ENCODE results near the gene COBL. TPM values are rescaled to one million over a fixed set of nuclear protein-coding genes. Genes with fewer than 3 reads are reported as not detected.

Gene COBL
- total RNA-seq, 2 donors from 2014 or later: not detected

DNA sequence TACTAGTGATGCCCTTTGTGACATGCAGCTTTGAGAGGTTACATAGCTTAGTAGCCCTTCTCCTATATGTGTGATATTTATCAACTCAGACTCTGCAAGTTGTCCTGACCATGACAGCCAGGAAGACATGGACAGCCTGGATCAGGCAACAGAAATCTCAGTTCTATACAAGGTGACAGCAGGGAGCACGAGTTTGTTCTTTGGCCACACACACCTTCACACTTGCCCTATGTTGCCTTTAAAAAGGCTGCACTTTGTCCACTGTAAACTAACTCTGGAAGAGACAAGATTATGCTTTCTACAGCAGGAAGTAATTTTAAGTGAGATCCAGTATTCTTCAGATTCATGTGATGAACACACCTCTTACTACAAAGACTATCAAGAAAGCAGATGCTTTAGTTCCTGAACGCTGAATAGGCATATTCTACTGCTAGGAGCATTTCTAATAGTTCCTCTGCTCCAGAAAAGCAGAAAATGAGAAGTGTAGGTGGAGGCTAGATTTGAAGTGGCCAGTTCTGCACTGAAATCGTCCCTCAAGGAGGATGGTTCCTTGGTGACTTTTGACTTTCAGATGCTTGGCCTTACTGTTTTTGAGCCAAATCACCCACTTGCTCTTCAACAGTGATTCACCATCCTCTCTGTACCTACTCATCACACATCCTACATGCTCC lies 239.2 kb downstream of the COBL start:
- Mint-ChIP-seq H3K27ac (no peak overlapping the region), H3K4me3 (no peak overlapping the region), H3K9me3 (no peaks in the 10 kb centered on the region), H3K4me1 (ENCODE audit: low read depth in 2 of 2) (peaks cover 0 to 2% of the 10 kb centered on the region in 2 donors), H3K36me3 (no peaks in the 10 kb centered on the region), H3K27me3 (peaks cover 0 to 7% of the 10 kb centered on the region in 2 donors)
- ATAC-seq: no peak
- DNase-seq (ENCODE audit: low spot score): no peak

DNA sequence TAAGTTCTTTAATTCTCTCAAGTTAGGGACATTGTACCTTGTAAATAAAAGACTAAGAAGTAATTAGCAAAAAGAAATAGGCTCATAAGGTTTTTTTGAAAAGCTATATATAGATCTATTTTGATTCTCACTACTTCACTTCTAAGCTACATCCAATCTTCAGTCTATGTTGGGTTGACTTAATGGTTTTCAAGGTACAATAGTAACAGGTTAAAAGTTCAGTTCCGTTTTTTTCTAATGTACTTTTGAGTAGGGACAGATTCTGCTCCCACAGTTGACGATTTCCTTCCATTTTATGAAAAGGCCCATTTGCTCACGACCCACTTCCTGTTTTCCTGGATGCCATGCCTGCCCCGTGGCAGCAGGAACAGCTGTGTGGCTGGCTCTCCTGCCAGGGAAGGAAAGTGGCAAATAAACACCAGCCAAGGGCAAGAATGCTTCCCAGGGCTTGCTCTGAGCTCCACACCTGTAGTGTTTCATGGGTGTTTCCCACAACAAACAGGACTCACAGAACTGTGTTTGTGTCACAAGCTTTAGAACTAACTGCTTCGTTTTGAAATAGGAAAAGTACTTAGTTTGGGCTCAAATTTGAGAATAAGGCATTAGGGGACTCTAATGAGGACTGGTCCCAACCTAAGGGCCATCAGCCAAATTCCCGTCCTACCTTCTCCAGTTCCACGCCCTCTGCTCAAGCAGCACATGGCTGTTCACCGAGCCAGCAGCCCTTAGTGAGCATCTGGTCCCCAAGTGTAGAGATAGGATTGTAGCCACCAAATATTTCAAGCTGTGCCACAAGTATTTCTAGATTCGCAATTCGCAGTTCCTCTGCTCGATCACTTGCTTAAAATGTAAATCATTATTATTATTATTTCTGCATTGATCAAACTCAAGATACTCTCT lies 240.7 kb downstream of the COBL start:
- H3K9me3 Mint-ChIP-seq: no peaks in the 10 kb centered on the region
- DNase-seq (ENCODE audit: low spot score) (no peak), ATAC-seq (no peak)
- H3K36me3 Mint-ChIP-seq: no peaks in the 10 kb centered on the region
- H3K27me3 Mint-ChIP-seq: peaks cover 0 to 7% of the 10 kb centered on the region in 2 donors
- no peak overlapping the region for H3K4me3 Mint-ChIP-seq
- peaks cover 0 to 2% of the 10 kb centered on the region in 2 donors for H3K4me1 Mint-ChIP-seq (ENCODE audit: low read depth in 2 of 2)
- no peak overlapping the region for H3K27ac Mint-ChIP-seq

DNA sequence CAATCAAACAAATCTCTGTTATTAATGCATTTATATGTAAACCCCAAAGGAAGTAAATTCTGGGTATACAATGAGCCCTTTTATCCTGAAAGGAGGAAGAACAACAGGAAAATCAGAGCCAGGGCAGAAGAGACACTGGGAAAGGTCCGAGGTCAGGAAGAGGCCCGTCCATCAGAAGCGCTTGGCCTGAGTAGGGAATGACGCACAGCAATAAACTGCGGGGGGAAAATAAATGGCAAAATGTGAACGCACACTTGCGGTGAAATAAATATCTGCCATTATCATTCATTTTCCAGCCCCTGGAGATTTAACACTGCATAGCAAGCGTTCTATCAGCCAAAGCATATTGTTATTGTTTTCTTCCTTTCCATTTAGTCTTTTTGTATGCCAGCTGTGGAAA lies 243.4 kb downstream of the COBL start:
- no peaks in the 10 kb centered on the region for H3K36me3 Mint-ChIP-seq
- H3K4me1 Mint-ChIP-seq (ENCODE audit: low read depth in 2 of 2): peaks cover 0 to 2% of the 10 kb centered on the region in 2 donors
- no peak for DNase-seq (ENCODE audit: low spot score)
- H3K27ac Mint-ChIP-seq: no peak overlapping the region
- ATAC-seq: no peak
- H3K27me3 Mint-ChIP-seq: peaks cover 0 to 6% of the 10 kb centered on the region in 2 donors
- H3K4me3 Mint-ChIP-seq: no peak overlapping the region
- no peaks in the 10 kb centered on the region for H3K9me3 Mint-ChIP-seq

DNA sequence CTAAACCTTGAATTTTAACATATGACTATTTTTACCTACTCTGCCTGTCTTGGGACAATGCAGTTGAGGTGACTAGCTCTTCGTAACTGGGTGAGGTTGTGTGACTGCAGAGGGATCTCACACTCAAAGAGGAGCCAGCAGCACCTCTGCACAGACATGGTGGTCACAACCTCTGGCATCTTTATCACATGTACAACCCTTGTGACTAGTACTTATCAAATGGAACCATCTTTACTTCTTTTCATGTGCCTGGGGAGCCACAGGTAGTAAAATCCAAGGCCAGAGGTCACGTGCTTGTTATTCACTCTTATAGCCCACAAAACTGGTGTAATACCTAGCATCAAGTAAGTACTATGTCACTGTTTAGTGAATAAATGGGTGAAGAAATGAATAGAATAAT lies 244.3 kb downstream of the COBL start:
- Mint-ChIP-seq H3K27ac (no peak overlapping the region), H3K9me3 (no peaks in the 10 kb centered on the region), H3K4me1 (ENCODE audit: low read depth in 2 of 2) (peaks cover 0 to 2% of the 10 kb centered on the region in 2 donors), H3K4me3 (no peak overlapping the region), H3K36me3 (no peaks in the 10 kb centered on the region), H3K27me3 (peaks cover 0 to 2% of the 10 kb centered on the region in 2 donors)
- DNase-seq (ENCODE audit: low spot score) (no peak), ATAC-seq (no peak)

DNA sequence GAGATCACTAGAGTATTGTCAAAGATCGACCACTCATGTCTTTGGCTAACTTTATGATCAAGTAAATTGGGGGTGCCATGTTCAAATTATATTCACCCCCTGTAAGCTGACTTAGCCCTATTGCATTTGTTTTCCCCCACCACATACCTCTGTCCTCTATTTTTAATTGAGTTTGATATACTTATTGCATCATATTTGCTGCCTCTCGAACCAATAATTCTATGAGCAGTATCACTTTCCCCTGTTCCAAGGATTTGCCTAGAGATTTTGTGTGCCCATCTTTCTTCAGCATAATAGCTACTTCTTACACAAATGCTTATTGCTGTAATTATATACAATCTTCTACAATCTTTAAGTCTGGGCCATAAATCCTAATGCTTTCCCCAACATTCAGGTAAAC lies 245.2 kb downstream of the COBL start:
- Mint-ChIP-seq H3K4me3 (no peak overlapping the region), H3K27ac (no peak overlapping the region), H3K4me1 (ENCODE audit: low read depth in 2 of 2) (peaks cover 0 to 2% of the 10 kb centered on the region in 2 donors), H3K9me3 (no peaks in the 10 kb centered on the region), H3K27me3 (peaks cover 0 to 2% of the 10 kb centered on the region in 2 donors), H3K36me3 (no peaks in the 10 kb centered on the region)
- ATAC-seq: no peak
- DNase-seq (ENCODE audit: low spot score): no peak

DNA sequence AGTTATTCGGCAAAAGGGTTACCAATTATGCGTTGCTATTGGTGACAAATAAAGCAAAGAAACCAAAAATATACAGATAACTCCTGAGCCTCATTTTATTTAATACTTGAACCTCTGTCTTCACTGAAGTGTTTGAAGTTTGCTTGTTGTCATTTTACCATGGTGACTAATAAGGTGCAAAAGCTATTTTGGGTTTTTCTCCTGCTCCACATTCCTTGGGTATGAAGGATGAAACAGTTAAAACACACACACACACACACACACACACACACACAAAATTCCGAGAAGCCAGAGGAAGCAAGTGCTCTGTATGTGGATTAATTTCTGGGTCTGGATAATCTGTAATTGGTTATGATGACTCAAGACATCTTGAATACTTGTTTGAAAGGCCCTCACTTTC lies 246.5 kb downstream of the COBL start:
- no peak for DNase-seq (ENCODE audit: low spot score)
- H3K4me1 Mint-ChIP-seq (ENCODE audit: low read depth in 2 of 2): no peaks in the 10 kb centered on the region
- H3K9me3 Mint-ChIP-seq: no peaks in the 10 kb centered on the region
- no peak overlapping the region for H3K4me3 Mint-ChIP-seq
- no peaks in the 10 kb centered on the region for H3K36me3 Mint-ChIP-seq
- no peaks in the 10 kb centered on the region for H3K27me3 Mint-ChIP-seq
- no peak overlapping the region for H3K27ac Mint-ChIP-seq
- no peak for ATAC-seq

DNA sequence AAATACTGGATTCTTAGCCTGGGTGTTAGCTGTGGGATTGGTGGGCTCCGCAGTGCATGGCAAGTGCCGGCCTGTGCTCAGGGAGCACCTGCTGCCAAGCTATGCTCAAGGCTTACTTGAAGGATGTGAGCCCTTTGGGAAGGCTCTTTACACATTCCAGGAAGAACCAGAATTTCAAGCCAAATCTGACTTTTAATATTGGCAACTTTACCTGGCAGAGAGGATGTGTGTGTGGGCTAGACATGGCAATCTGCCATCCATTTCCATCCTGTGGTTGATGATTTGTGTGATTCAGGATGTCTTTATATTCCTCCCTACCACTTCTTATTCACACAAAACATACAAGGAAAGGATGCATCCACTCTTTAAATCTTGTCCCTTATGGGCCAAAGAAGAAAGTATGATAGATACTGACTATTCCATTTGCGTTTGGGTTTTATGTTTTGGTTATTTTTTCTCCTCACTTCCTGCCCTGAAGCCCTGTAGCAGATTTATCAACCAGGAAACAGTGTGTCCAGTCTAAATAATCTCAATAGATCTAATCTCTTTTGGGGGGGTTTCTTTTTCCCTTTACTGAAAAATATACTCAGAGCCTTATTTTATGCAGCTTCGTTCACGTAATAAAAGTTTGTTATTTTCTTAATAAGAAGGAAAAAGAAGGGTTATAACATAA lies 247.1 kb downstream of the COBL start:
- no peak for ATAC-seq
- Mint-ChIP-seq H3K27me3 (no peaks in the 10 kb centered on the region), H3K4me3 (no peak overlapping the region), H3K36me3 (no peaks in the 10 kb centered on the region), H3K4me1 (ENCODE audit: low read depth in 2 of 2) (no peaks in the 10 kb centered on the region), H3K9me3 (no peaks in the 10 kb centered on the region), H3K27ac (no peak overlapping the region)
- DNase-seq (ENCODE audit: low spot score): no peak

DNA sequence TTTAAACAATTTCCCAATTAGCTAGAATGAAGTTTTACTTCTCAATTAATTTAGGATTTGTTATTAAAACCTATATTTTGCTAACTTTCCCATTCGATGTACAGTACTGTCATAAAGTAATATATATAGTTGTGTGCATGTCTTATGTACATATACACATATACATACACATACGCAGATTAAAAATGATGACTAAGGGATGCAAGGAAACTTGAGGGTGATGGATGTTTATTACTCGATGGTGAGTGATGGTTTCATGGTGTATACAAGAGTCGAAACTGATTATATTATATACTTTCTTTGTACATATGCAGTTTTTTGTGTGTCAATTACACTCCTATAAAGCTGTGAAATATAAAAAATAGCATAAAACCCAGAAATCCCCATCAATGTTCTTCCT lies 248.2 kb downstream of the COBL start:
- ATAC-seq (no peak), DNase-seq (ENCODE audit: low spot score) (no peak)
- no peak overlapping the region for H3K27ac Mint-ChIP-seq
- H3K36me3 Mint-ChIP-seq: no peaks in the 10 kb centered on the region
- H3K4me1 Mint-ChIP-seq (ENCODE audit: low read depth in 2 of 2): no peaks in the 10 kb centered on the region
- no peaks in the 10 kb centered on the region for H3K9me3 Mint-ChIP-seq
- H3K27me3 Mint-ChIP-seq: no peaks in the 10 kb centered on the region
- no peak overlapping the region for H3K4me3 Mint-ChIP-seq

DNA sequence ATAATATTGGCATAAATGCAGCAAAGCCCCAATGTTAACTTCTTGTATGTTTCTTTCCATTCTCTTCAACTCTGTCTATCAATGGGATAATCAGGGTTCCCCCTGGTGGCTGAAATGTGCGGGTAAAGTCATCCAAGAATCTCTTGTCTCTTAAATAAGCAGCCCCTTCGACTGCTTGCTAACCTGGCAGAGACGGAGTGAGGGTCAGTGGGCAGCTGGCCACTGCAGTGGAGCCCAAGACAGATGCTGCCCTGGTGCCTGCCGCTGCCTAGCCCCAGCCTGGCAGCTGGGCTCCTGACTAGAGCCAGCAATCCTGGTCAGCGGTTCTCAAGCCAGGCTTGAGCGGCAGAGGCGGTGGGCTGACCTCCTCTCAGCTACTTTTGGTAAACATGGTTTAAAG lies 248.9 kb downstream of the COBL start:
- no peaks in the 10 kb centered on the region for H3K9me3 Mint-ChIP-seq
- H3K4me3 Mint-ChIP-seq: no peak overlapping the region
- DNase-seq (ENCODE audit: low spot score) (no peak), ATAC-seq (no peak)
- no peak overlapping the region for H3K27ac Mint-ChIP-seq
- H3K27me3 Mint-ChIP-seq: no peaks in the 10 kb centered on the region
- H3K4me1 Mint-ChIP-seq (ENCODE audit: low read depth in 2 of 2): no peaks in the 10 kb centered on the region
- no peaks in the 10 kb centered on the region for H3K36me3 Mint-ChIP-seq

DNA sequence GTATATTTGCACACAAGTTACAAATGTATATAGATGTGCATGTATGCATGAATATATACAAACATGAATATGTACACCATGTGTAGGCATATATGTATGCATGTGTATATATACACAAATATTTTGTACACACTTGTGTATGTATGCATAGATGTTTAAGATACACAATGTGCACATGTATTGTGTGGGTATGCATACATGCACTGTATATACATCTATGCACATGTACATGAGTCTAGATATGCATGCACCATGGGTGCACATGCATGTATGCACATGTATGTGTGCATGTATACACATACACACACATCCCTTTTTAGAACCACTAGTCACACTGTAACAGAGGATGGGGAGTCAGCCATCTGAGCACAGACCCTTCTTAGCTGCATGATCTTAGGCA lies 249.4 kb downstream of the COBL start:
- DNase-seq (ENCODE audit: low spot score): no peak
- Mint-ChIP-seq H3K4me3 (no peak overlapping the region), H3K9me3 (no peaks in the 10 kb centered on the region), H3K4me1 (ENCODE audit: low read depth in 2 of 2) (no peaks in the 10 kb centered on the region), H3K27ac (no peak overlapping the region), H3K27me3 (no peaks in the 10 kb centered on the region), H3K36me3 (no peaks in the 10 kb centered on the region)
- ATAC-seq: peak; percentile 16 to 27

DNA sequence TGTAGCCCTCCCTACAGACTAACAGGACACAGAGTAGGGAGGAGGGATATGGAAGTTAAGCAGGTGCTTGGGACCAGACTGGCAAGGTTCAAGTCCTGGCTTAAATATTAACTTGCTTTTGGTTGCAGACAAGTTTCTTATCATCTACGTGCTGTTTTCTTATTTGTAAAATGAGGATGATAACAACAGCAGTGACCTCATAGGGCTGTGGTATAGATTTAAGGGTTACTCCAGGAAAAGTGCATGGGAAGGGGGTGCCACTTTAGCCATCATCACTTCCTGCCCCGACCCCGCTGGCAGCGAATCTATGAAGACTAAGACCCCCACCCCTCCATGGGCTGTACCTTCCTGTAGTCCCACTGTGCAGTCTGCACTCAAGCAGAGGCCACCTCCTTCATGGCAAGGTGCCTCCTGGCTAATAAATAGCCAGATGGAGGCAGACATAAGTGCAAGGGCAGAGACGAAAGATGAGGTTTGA lies 250.2 kb downstream of the COBL start:
- DNase-seq (ENCODE audit: low spot score) (no peak), ATAC-seq (no peak)
- Mint-ChIP-seq H3K27me3 (no peaks in the 10 kb centered on the region), H3K36me3 (no peaks in the 10 kb centered on the region), H3K4me3 (no peak overlapping the region), H3K27ac (no peak overlapping the region), H3K4me1 (ENCODE audit: low read depth in 2 of 2) (no peaks in the 10 kb centered on the region), H3K9me3 (no peaks in the 10 kb centered on the region)

DNA sequence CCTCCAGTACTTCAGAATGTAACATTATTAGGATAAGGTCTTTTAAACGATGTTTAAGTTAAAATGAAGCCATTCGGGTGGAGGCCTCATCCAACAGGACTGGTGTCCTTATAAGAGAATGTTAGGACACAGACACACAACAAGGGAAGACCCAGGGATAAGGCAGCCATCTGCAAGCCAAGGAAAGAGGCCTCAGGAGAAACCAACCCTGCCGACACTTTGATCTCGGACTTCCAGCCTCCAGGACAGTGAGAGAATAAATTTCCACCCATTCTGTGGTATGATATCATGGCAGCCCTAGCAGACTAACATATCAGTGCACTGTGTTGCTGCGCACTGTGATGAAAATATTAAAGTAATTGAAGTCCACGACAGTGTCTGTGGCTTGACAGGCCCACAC lies 250.8 kb downstream of the COBL start:
- Mint-ChIP-seq H3K4me1 (ENCODE audit: low read depth in 2 of 2) (no peaks in the 10 kb centered on the region), H3K27me3 (no peaks in the 10 kb centered on the region), H3K36me3 (no peaks in the 10 kb centered on the region), H3K4me3 (no peak overlapping the region), H3K9me3 (no peaks in the 10 kb centered on the region), H3K27ac (no peak overlapping the region)
- no peak for ATAC-seq
- DNase-seq (ENCODE audit: low spot score): no peak

DNA sequence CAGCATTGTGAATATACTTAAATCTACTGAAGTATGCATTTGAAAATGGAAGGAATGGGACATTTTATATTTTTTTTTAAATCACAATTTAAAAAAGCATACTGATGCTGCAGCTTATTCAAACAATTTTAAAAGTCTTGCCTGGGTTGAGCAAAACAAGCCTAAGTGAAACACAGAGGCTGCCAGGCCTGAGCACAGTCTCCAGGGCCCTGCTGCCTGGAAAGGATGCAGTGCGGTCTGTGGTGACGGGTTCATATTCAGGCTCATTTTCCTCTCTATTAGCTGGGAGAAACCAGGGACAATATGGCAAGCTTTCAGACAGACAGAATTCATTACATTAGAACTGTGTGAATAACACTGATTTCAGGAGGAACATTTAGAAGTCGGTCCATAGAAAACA lies 251.9 kb downstream of the COBL start:
- ATAC-seq (no peak), DNase-seq (ENCODE audit: low spot score) (no peak)
- Mint-ChIP-seq H3K27ac (no peak overlapping the region), H3K4me3 (no peak overlapping the region), H3K27me3 (no peaks in the 10 kb centered on the region), H3K4me1 (ENCODE audit: low read depth in 2 of 2) (no peaks in the 10 kb centered on the region), H3K9me3 (no peaks in the 10 kb centered on the region), H3K36me3 (no peaks in the 10 kb centered on the region)

Measured in natural killer cell treated with Interleukin-12 subunit alpha and Interleukin-12 subunit beta and Interleukin-15 and Interleukin-18, amount 100 ng/mL, for 72 hours (primary cell).